Upper lobe of left lung (tissue), 4 donors: Measurements from ENCODE around the gene STX4.

Experiments used
- EP300 ChIP-seq, 4 donors: sonication (generic); formaldehyde crosslinking; IDR thresholded peaks; one replicate each; pipeline ENCODE4 v1.5.1; 2017; ENCODE audit warnings: antibody characterized with exemption in 4 of 4, control low read depth in 2 of 4
- POLR2A ChIP-seq, 4 donors: fragments of 450-650 bp; IDR thresholded peaks; one replicate each; pipeline ENCODE4 v1.5.1; 2016 to 2017; ENCODE audit warnings: antibody characterized with exemption in 4 of 4, mild to moderate bottlenecking in 2 of 4
- POLR2AphosphoS5 ChIP-seq, 2 donors: sonication (generic); formaldehyde crosslinking; IDR thresholded peaks; one replicate each; pipeline ENCODE4 v1.5.1; 2017; ENCODE audit warnings: antibody characterized with exemption in 2 of 2
- TF ChIP-seq, protein P1 (sequence below), 6 experiments: fragments of 450-650 bp in 4 of 6; fragments of 200-600 bp in 2 of 6; sonication (generic) in 2 of 6; IDR thresholded peaks; one replicate each; pipeline ENCODE4 v1.5.1; 2016 to 2019; ENCODE audit warnings: antibody characterized with exemption in 6 of 6

DNA sequence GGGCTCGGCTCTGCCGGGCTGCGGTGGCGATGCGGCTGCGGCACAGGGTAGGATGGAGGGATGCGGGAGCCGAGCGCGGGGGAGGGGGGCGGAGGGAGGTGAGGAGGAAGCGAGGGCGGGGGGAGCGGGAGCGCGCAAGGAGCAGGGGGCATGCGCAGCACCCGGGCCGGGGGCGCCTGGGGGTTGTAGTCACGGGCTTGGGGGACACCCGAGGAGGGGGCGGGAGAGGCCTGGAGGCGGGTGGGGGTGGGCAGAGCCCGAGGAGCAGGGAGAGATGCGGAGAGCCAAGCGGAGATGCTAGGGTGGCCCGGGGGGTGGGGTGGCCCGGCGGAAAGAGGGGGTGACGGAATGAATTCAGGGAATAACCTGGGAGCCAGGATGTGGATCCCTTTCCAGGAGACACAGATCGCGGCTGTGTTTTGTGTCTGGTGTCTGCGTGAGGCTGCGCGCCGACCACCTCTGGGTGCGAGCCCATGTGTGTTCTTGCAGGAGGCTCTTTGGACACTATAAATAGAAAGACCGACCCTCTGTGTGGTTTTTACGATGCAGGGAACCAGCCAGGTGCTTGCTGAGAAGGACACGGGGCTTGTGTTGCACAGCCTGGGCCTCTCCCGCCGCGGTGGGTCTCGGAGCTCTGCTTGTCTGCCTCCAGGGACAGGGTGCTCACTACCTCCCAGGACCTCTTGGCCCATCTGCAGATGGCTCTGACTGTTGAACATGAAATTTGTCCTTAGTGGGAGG, 22.6 kb upstream of the STX4 start, which contains the start of gene STX1B:
- TF ChIP-seq, protein P1, sequence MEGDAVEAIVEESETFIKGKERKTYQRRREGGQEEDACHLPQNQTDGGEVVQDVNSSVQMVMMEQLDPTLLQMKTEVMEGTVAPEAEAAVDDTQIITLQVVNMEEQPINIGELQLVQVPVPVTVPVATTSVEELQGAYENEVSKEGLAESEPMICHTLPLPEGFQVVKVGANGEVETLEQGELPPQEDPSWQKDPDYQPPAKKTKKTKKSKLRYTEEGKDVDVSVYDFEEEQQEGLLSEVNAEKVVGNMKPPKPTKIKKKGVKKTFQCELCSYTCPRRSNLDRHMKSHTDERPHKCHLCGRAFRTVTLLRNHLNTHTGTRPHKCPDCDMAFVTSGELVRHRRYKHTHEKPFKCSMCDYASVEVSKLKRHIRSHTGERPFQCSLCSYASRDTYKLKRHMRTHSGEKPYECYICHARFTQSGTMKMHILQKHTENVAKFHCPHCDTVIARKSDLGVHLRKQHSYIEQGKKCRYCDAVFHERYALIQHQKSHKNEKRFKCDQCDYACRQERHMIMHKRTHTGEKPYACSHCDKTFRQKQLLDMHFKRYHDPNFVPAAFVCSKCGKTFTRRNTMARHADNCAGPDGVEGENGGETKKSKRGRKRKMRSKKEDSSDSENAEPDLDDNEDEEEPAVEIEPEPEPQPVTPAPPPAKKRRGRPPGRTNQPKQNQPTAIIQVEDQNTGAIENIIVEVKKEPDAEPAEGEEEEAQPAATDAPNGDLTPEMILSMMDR (IDR thresholded peaks at IDR 0.05): no peak
- TF ChIP-seq POLR2A (IDR thresholded peaks at IDR 0.05) (no peak), EP300 (IDR thresholded peaks at IDR 0.05) (no peak), POLR2AphosphoS5 (IDR thresholded peaks at IDR 0.05) (no peak)
